Uterus (tissue), 4 donors: ENCODE results near the gene DDX47. TPM values are rescaled to one million over a fixed set of nuclear protein-coding genes. Genes with fewer than 3 reads are reported as not detected.

Source experiments
- DNase-seq, 2 donors: peaks; one replicate each; pipeline ENCODE4 v3.0.0-alpha.2; 2019 to 2020
- H3K27ac ChIP-seq, 2 donors: fragments of 200-600 bp; sonication (generic); 1 replicate in 1 of 2; 2 replicates in 1 of 2; pipeline ENCODE4 v1.5.1; 2016 to 2018
- H3K27me3 ChIP-seq, 2 donors: fragments of 200-600 bp; sonication (generic); one replicate each; pipeline ENCODE4 v1.5.1; 2018 to 2019; ENCODE audit warnings: control low read depth in 1 of 2
- H3K36me3 ChIP-seq, 2 donors: fragments of 200-600 bp; sonication (generic); one replicate each; pipeline ENCODE4 v1.5.1; 2019; ENCODE audit warnings: control low read depth in 1 of 2
- H3K4me1 ChIP-seq, 2 donors: fragments of 200-600 bp; sonication (generic); one replicate each; pipeline ENCODE4 v1.5.1; 2018 to 2019; ENCODE audit warnings: control low read depth in 1 of 2
- H3K4me3 ChIP-seq, 2 donors: fragments of 200-600 bp; sonication (generic); 1 replicate in 1 of 2; 2 replicates in 1 of 2; pipeline ENCODE4 v1.5.1; 2018 to 2019; ENCODE audit warnings: mild to moderate bottlenecking in 1 of 2
- H3K9me3 ChIP-seq, 2 donors: fragments of 200-600 bp; sonication (generic); one replicate each; pipeline ENCODE4 v1.5.1; 2019; ENCODE audit warnings: control low read depth in 1 of 2
- CTCF ChIP-seq, 4 experiments: fragments of 200-600 bp in 2 of 4; fragments of 450-650 bp in 2 of 4; sonication (generic) in 2 of 4; IDR thresholded peaks; one replicate each; pipeline ENCODE4 v1.5.1; 2016 to 2019; ENCODE audit warnings: antibody characterized with exemption in 4 of 4, mild to moderate bottlenecking in 2 of 4, moderate library complexity in 1 of 4
- POLR2A ChIP-seq, 2 donors: fragments of 450-650 bp; IDR thresholded peaks; one replicate each; pipeline ENCODE4 v1.6.1; 2016; ENCODE audit warnings: antibody characterized with exemption in 2 of 2, mild to moderate bottlenecking in 1 of 2, moderate library complexity in 1 of 2
- intact Hi-C: fragments of 100-400 bp; cut with DNase I; formaldehyde crosslinking; loops from one replicate; pipeline ENCODE4 v1.15.1; 2023; ENCODE audit warnings: low total_unique reads
- total RNA-seq, 4 donors: library from RNA; depleted of rRNA in 3 of 4; stranded (reverse); fragments of >200 nt in 3 of 4; gene quantifications; one replicate each; pipeline versions ENCODE4 v1.1.0 to v1.2.4, GENCODE V29; 2014 to 2023
- donor health status: DM: yes; HTN: yes; CAD: no.

DDX47 gene
- 100 to 1,000 TPM in 1 of 4 donors, 10 to 100 TPM in 3; 42.1 to 105 (median 57.2) TPM for total RNA-seq

GRCh38 chr12:12813120-12814101, at the start of gene DDX47:
DDX47 (plus strand) TSS chr12:12813346; CDS start chr12:12813368, 22 bp downstream.
- intact Hi-C loops: no loop called here
- peak within 1 kb of the TSS; percentile 74 to 83 for H3K27ac ChIP-seq
- H3K4me3 ChIP-seq: peak within 1 kb of the TSS; percentile 70 to 76
- TF ChIP-seq POLR2A (IDR thresholded peaks at IDR 0.05) (peak; percentile 52 to 59), CTCF (IDR thresholded peaks at IDR 0.05) (peak; percentile 97 to 99 (median 98))
- H3K4me1 ChIP-seq: peaks cover 0 to 19% of the 10 kb centered on the region in 2 donors
- H3K9me3 ChIP-seq: no peaks in the 10 kb centered on the region
- no peaks in the 10 kb centered on the region for H3K36me3 ChIP-seq
- DNase-seq: peak; percentile 96
- no peaks in the 10 kb centered on the region for H3K27me3 ChIP-seq

- intact Hi-C loops: no loop called here
- H3K9me3 ChIP-seq: no peaks in the 10 kb centered on the region
- TF ChIP-seq CTCF (IDR thresholded peaks at IDR 0.05): no peak
- TF ChIP-seq POLR2A (IDR thresholded peaks at IDR 0.05): no peak
- no peaks in the 10 kb centered on the region for H3K36me3 ChIP-seq
- H3K4me1 ChIP-seq: no peaks in the 10 kb centered on the region
- no peaks in the 10 kb centered on the region for H3K27me3 ChIP-seq
- no peak overlapping the region for H3K4me3 ChIP-seq
- no peak overlapping the region for H3K27ac ChIP-seq
- no peak for DNase-seq
These were observed 48.3 kb upstream of the DDX47 start for GRCh38 chr12:12764824-12765223.

- H3K36me3 ChIP-seq: no peaks in the 10 kb centered on the region
- DNase-seq: no peak
- no peaks in the 10 kb centered on the region for H3K9me3 ChIP-seq
- H3K4me3 ChIP-seq: no peak overlapping the region
- intact Hi-C loops: no loop called here
- no peaks in the 10 kb centered on the region for H3K4me1 ChIP-seq
- H3K27ac ChIP-seq: no peak overlapping the region
- TF ChIP-seq POLR2A (IDR thresholded peaks at IDR 0.05) (no peak), CTCF (IDR thresholded peaks at IDR 0.05) (no peak)
- no peaks in the 10 kb centered on the region for H3K27me3 ChIP-seq
These were observed 42.9 kb upstream of the DDX47 start for GRCh38 chr12:12770262-12770661.

- H3K4me3 ChIP-seq: no peak overlapping the region
- no peak for DNase-seq
- no peak for TF ChIP-seq POLR2A (IDR thresholded peaks at IDR 0.05)
- no peak for TF ChIP-seq CTCF (IDR thresholded peaks at IDR 0.05)
- H3K4me1 ChIP-seq: no peaks in the 10 kb centered on the region
- H3K27me3 ChIP-seq: no peaks in the 10 kb centered on the region
- intact Hi-C loops: no loop called here
- no peak overlapping the region for H3K27ac ChIP-seq
- no peaks in the 10 kb centered on the region for H3K36me3 ChIP-seq
- no peaks in the 10 kb centered on the region for H3K9me3 ChIP-seq
These were observed 38.4 kb upstream of the DDX47 start for GRCh38 chr12:12774791-12775190.

GRCh38 chr12:12776261-12776660, 36.9 kb upstream of the DDX47 start:
- H3K36me3 ChIP-seq: no peaks in the 10 kb centered on the region
- H3K27me3 ChIP-seq: no peaks in the 10 kb centered on the region

More at GRCh38 chr12:12776261-12776660, 36.9 kb upstream of the DDX47 start:
- no peaks in the 10 kb centered on the region for H3K9me3 ChIP-seq
- no peaks in the 10 kb centered on the region for H3K4me1 ChIP-seq
- no peak overlapping the region for H3K4me3 ChIP-seq
- intact Hi-C loops: no loop called here
- no peak for DNase-seq
- no peak for TF ChIP-seq CTCF (IDR thresholded peaks at IDR 0.05)
- TF ChIP-seq POLR2A (IDR thresholded peaks at IDR 0.05): no peak
- no peak overlapping the region for H3K27ac ChIP-seq
